ENCODE data around the gene GGA2. TPM values are rescaled to one million over a fixed set of nuclear protein-coding genes. Genes with fewer than 3 reads are reported as not detected.

The GGA2 gene
- total RNA-seq, 4 donors from 2014 or later, result 44.1 to 117 (median 53.4) TPM

- H3K27me3 ChIP-seq, result no peaks in the 10 kb centered on the region
- 93% methylated on average over 3 of the region's 3 CpGs for WGBS
- TF ChIP-seq CTCF (IDR thresholded peaks at IDR 0.05) (no peak), POLR2AphosphoS5 (IDR thresholded peaks at IDR 0.05) (no peak), POLR2A (IDR thresholded peaks at IDR 0.05) (no peak), EP300 (IDR thresholded peaks at IDR 0.05) (no peak)
- no peaks in the 10 kb centered on the region for H3K9me3 ChIP-seq
- H3K27ac ChIP-seq, result no peak overlapping the region
- peaks cover 97% of the 10 kb centered on the region for H3K36me3 ChIP-seq
- H3K4me1 ChIP-seq, result no peaks in the 10 kb centered on the region
- no peak for DNase-seq (ENCODE audit: low spot score in 2 of 2)
- no peak overlapping the region for H3K4me3 ChIP-seq
Measured at GRCh38 chr16:23479138-23479537, 31.2 kb downstream of the GGA2 start.

- H3K4me3 ChIP-seq, result no peak overlapping the region
- no CpG with 5 or more reads among the region's 3 CpGs for WGBS
Measured at GRCh38 chr16:23478566-23478965, 31.7 kb downstream of the GGA2 start.

GRCh38 chr16:23476289-23476688 is 34.0 kb downstream of the GGA2 start:
- Histone ChIP-seq H3K4me3 (no peak overlapping the region), H3K36me3 (peaks cover 96% of the 10 kb centered on the region), H3K4me1 (no peaks in the 10 kb centered on the region), H3K27ac (no peak overlapping the region), H3K9me3 (no peaks in the 10 kb centered on the region), H3K27me3 (no peaks in the 10 kb centered on the region)
- WGBS, result 92% methylated on average over 1 of the region's 1 CpG
- TF ChIP-seq POLR2AphosphoS5 (IDR thresholded peaks at IDR 0.05) (no peak), EP300 (IDR thresholded peaks at IDR 0.05) (no peak), POLR2A (IDR thresholded peaks at IDR 0.05) (no peak), CTCF (IDR thresholded peaks at IDR 0.05) (no peak)
- DNase-seq (ENCODE audit: low spot score in 2 of 2), result no peak

More at GRCh38 chr16:23478566-23478965, 31.7 kb downstream of the GGA2 start:
- H3K27ac ChIP-seq, result no peak overlapping the region
- no peaks in the 10 kb centered on the region for H3K27me3 ChIP-seq
- TF ChIP-seq CTCF (IDR thresholded peaks at IDR 0.05) (no peak), POLR2A (IDR thresholded peaks at IDR 0.05) (no peak), EP300 (IDR thresholded peaks at IDR 0.05) (no peak), POLR2AphosphoS5 (IDR thresholded peaks at IDR 0.05) (no peak)
- no peaks in the 10 kb centered on the region for H3K9me3 ChIP-seq
- no peak for DNase-seq (ENCODE audit: low spot score in 2 of 2)
- peaks cover 97% of the 10 kb centered on the region for H3K36me3 ChIP-seq
- no peaks in the 10 kb centered on the region for H3K4me1 ChIP-seq

GRCh38 chr16:23469814-23470213 is 40.5 kb downstream of the GGA2 start:
- TF ChIP-seq CTCF (IDR thresholded peaks at IDR 0.05) (no peak), POLR2A (IDR thresholded peaks at IDR 0.05) (no peak), POLR2AphosphoS5 (IDR thresholded peaks at IDR 0.05) (no peak), EP300 (IDR thresholded peaks at IDR 0.05) (no peak)
- Histone ChIP-seq H3K27ac (no peak overlapping the region), H3K9me3 (no peaks in the 10 kb centered on the region), H3K4me1 (no peaks in the 10 kb centered on the region), H3K36me3 (peaks cover 88% of the 10 kb centered on the region), H3K27me3 (no peaks in the 10 kb centered on the region), H3K4me3 (no peak overlapping the region)
- WGBS, result 43% methylated on average over 6 of the region's 6 CpGs
- DNase-seq (ENCODE audit: low spot score in 2 of 2), result no peak

- Histone ChIP-seq H3K27me3 (no peaks in the 10 kb centered on the region), H3K36me3 (peaks cover 55% of the 10 kb centered on the region), H3K27ac (no peak overlapping the region), H3K4me3 (no peak overlapping the region), H3K9me3 (no peaks in the 10 kb centered on the region), H3K4me1 (peaks cover 4% of the 10 kb centered on the region)
- DNase-seq (ENCODE audit: low spot score in 2 of 2), result no peak
- TF ChIP-seq POLR2A (IDR thresholded peaks at IDR 0.05), result no peak
- TF ChIP-seq CTCF (IDR thresholded peaks at IDR 0.05), result no peak
- no peak for TF ChIP-seq EP300 (IDR thresholded peaks at IDR 0.05)
- TF ChIP-seq POLR2AphosphoS5 (IDR thresholded peaks at IDR 0.05), result no peak
- 72% methylated on average over 4 of the region's 4 CpGs for WGBS
Measured at GRCh38 chr16:23466162-23466885, 44.0 kb downstream of the GGA2 start.

Measured in suprapubic skin (tissue), 4 donors.